SK-N-SH treated with all-trans-retinoic acid at 6 μM for 48 hours (cell line): ENCODE measurements around the gene FLVCR1.

Experiments used
- ARNTL ChIP-seq: fragments of 450-650 bp; formaldehyde crosslinking; IDR thresholded peaks from 2 replicates; pipeline ENCODE4 v1.5.0; 2020; ENCODE audit warnings: low read depth, mild to moderate bottlenecking, moderate library complexity, borderline replicate concordance
- BACH2 ChIP-seq: fragments of 250-450 bp; sonication (Bioruptor Pico); IDR thresholded peaks from 2 replicates; pipeline ENCODE4 v1.9.0; 2021; ENCODE audit warnings: mild to moderate bottlenecking, borderline replicate concordance
- ESRRG ChIP-seq: fragments of 250-450 bp; sonication (Bioruptor Pico); IDR thresholded peaks from 2 replicates; pipeline ENCODE4 v1.6.1; 2021; ENCODE audit warnings: mild to moderate bottlenecking
- GLIS3 ChIP-seq: fragments of 250-450 bp; sonication (Bioruptor Pico); IDR thresholded peaks from 2 replicates; pipeline ENCODE4 v1.5.0; 2020; ENCODE audit warnings: mild to moderate bottlenecking, moderate library complexity
- RARB ChIP-seq: fragments of 250-450 bp; sonication (Bioruptor Pico); IDR thresholded peaks from 2 replicates; pipeline ENCODE4 v1.8.0; 2021; ENCODE audit warnings: mild to moderate bottlenecking, moderate library complexity
- ZFP3 ChIP-seq: fragments of 250-450 bp; sonication (Bioruptor Pico); IDR thresholded peaks from 2 replicates; pipeline ENCODE4 v1.5.0; 2020; ENCODE audit warnings: mild to moderate bottlenecking, moderate library complexity
- ZFP30 ChIP-seq: fragments of 450-650 bp; formaldehyde crosslinking; IDR thresholded peaks from 2 replicates; pipeline ENCODE4 v1.5.0; 2022; ENCODE audit warnings: mild to moderate bottlenecking, moderate library complexity
- ZNF70 ChIP-seq: fragments of 450-650 bp; formaldehyde crosslinking; IDR thresholded peaks from 2 replicates; pipeline ENCODE4 v1.5.0; 2020; ENCODE audit warnings: mild to moderate bottlenecking, moderate library complexity
- ZNF8 ChIP-seq: fragments of 450-650 bp; formaldehyde crosslinking; IDR thresholded peaks from 2 replicates; pipeline ENCODE4 v1.5.0; 2020; ENCODE audit warnings: mild to moderate bottlenecking, moderate library complexity
- TF ChIP-seq, protein P1 (sequence below): fragments of 250-450 bp; sonication (Bioruptor Pico); IDR thresholded peaks from 2 replicates; pipeline ENCODE4 v1.8.0; 2021; ENCODE audit warnings: low read depth, mild to moderate bottlenecking, moderate library complexity, borderline replicate concordance
- TF ChIP-seq, protein P2 (sequence below): fragments of 250-450 bp; sonication (Bioruptor Pico); IDR thresholded peaks from 2 replicates; pipeline ENCODE4 v1.5.1; 2021; ENCODE audit warnings: mild to moderate bottlenecking, moderate library complexity
- TF ChIP-seq, protein P3 (sequence below): fragments of 250-450 bp; sonication (Bioruptor Pico); IDR thresholded peaks from 2 replicates; pipeline ENCODE4 v1.5.0; 2020; ENCODE audit warnings: mild to moderate bottlenecking, moderate library complexity
- TF ChIP-seq, protein P4 (sequence below): fragments of 250-450 bp; sonication (Bioruptor Pico); IDR thresholded peaks from 2 replicates; pipeline ENCODE4 v1.8.0; 2020; ENCODE audit warnings: mild to moderate bottlenecking, moderate library complexity, borderline replicate concordance

DNA sequence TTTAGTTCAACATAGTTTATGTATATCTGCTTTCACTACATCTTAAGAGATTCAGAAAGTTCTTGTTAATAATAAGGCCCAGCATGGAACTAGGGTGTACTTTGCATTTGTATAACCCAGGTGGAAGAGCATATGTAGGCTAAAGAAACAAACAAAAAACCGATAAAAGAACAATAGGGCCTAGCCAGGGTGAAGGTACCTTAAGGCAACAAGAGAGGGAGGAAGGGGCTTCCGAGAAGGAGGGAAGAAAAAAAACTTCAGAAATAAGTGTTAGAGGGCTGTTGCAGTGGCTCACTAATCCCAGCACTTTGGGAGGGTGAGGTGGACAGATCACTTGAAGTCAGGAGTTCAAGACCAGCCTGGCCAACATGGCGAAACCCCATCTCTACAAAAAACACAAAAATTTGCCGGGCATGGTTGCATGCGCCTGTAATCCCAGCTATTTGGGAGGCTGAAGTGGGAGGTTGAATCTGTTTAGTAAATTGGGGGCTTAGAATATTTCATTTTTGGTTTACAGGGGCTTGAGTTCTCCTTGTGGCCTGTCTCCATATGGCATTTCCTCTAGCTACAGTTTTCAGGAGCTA is 5.9 kb upstream of the FLVCR1 start:
- TF ChIP-seq ARNTL (CRISPR knock-in tag): no peak
- TF ChIP-seq, protein P1, sequence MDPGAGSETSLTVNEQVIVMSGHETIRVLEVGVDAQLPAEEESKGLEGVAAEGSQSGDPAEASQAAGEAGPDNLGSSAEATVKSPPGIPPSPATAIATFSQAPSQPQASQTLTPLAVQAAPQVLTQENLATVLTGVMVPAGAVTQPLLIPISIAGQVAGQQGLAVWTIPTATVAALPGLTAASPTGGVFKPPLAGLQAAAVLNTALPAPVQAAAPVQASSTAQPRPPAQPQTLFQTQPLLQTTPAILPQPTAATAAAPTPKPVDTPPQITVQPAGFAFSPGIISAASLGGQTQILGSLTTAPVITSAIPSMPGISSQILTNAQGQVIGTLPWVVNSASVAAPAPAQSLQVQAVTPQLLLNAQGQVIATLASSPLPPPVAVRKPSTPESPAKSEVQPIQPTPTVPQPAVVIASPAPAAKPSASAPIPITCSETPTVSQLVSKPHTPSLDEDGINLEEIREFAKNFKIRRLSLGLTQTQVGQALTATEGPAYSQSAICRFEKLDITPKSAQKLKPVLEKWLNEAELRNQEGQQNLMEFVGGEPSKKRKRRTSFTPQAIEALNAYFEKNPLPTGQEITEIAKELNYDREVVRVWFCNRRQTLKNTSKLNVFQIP (CRISPR knock-in tag): no peak
- TF ChIP-seq ZNF70 (CRISPR knock-in tag): no peak
- TF ChIP-seq ZFP3 (CRISPR knock-in tag): no peak
- TF ChIP-seq, protein P2, sequence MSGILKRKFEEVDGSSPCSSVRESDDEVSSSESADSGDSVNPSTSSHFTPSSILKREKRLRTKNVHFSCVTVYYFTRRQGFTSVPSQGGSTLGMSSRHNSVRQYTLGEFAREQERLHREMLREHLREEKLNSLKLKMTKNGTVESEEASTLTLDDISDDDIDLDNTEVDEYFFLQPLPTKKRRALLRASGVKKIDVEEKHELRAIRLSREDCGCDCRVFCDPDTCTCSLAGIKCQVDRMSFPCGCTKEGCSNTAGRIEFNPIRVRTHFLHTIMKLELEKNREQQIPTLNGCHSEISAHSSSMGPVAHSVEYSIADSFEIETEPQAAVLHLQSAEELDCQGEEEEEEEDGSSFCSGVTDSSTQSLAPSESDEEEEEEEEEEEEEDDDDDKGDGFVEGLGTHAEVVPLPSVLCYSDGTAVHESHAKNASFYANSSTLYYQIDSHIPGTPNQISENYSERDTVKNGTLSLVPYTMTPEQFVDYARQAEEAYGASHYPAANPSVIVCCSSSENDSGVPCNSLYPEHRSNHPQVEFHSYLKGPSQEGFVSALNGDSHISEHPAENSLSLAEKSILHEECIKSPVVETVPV (CRISPR knock-in tag): no peak
- TF ChIP-seq, protein P3, sequence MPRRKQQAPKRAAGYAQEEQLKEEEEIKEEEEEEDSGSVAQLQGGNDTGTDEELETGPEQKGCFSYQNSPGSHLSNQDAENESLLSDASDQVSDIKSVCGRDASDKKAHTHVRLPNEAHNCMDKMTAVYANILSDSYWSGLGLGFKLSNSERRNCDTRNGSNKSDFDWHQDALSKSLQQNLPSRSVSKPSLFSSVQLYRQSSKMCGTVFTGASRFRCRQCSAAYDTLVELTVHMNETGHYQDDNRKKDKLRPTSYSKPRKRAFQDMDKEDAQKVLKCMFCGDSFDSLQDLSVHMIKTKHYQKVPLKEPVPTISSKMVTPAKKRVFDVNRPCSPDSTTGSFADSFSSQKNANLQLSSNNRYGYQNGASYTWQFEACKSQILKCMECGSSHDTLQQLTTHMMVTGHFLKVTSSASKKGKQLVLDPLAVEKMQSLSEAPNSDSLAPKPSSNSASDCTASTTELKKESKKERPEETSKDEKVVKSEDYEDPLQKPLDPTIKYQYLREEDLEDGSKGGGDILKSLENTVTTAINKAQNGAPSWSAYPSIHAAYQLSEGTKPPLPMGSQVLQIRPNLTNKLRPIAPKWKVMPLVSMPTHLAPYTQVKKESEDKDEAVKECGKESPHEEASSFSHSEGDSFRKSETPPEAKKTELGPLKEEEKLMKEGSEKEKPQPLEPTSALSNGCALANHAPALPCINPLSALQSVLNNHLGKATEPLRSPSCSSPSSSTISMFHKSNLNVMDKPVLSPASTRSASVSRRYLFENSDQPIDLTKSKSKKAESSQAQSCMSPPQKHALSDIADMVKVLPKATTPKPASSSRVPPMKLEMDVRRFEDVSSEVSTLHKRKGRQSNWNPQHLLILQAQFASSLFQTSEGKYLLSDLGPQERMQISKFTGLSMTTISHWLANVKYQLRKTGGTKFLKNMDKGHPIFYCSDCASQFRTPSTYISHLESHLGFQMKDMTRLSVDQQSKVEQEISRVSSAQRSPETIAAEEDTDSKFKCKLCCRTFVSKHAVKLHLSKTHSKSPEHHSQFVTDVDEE (CRISPR knock-in tag): no peak
- no peak for TF ChIP-seq GLIS3 (CRISPR knock-in tag)
- no peak for TF ChIP-seq ZFP30 (CRISPR knock-in tag)
- no peak for TF ChIP-seq ESRRG (CRISPR knock-in tag)
- no peak for TF ChIP-seq RARB (CRISPR knock-in tag)
- TF ChIP-seq BACH2 (CRISPR knock-in tag): no peak
- TF ChIP-seq, protein P4, sequence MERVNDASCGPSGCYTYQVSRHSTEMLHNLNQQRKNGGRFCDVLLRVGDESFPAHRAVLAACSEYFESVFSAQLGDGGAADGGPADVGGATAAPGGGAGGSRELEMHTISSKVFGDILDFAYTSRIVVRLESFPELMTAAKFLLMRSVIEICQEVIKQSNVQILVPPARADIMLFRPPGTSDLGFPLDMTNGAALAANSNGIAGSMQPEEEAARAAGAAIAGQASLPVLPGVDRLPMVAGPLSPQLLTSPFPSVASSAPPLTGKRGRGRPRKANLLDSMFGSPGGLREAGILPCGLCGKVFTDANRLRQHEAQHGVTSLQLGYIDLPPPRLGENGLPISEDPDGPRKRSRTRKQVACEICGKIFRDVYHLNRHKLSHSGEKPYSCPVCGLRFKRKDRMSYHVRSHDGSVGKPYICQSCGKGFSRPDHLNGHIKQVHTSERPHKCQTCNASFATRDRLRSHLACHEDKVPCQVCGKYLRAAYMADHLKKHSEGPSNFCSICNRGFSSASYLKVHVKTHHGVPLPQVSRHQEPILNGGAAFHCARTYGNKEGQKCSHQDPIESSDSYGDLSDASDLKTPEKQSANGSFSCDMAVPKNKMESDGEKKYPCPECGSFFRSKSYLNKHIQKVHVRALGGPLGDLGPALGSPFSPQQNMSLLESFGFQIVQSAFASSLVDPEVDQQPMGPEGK: no peak
- no peak for TF ChIP-seq ZNF8 (CRISPR knock-in tag)
